ENCODE data around the gene SRP72. TPM values are rescaled to one million over a fixed set of nuclear protein-coding genes. Genes with fewer than 3 reads are reported as not detected.
"Not testable (repeated sequence)": the region's sequence is repeated elsewhere in the genome, so short reads cannot be mapped to it uniquely, and the experiment has no call there.

SRP72 gene
- 51.4 TPM for total RNA-seq

GRCh38 chr4:56467284-56468096 is at the start of gene SRP72:
Gene SRP72, plus strand, starts transcription at chr4:56467617. Its CDS starts 19 bp downstream, at chr4:56467636.
- no peak for FAIRE-seq
- peak; percentile 81 to 90 for DNase-seq (ENCODE audit: low spot score in 2 of 2)

GRCh38 chr4:56424176-56424575 is 43.2 kb upstream of the SRP72 start:
- no peak for FAIRE-seq
- DNase-seq (ENCODE audit: low spot score in 2 of 2) = no peak

- peak in 1 of 2 donors; percentile 22 for DNase-seq (ENCODE audit: low spot score in 2 of 2)
- FAIRE-seq = peak; percentile 37
Observed at GRCh38 chr4:56424697-56425514, 42.5 kb upstream of the SRP72 start.

- FAIRE-seq = no peak
- DNase-seq (ENCODE audit: low spot score in 2 of 2) = no peak
Observed at GRCh38 chr4:56425518-56425917, 41.9 kb upstream of the SRP72 start.

GRCh38 chr4:56426273-56426672 is 41.1 kb upstream of the SRP72 start:
- DNase-seq (ENCODE audit: low spot score in 2 of 2) (no peak), FAIRE-seq (no peak)

GRCh38 chr4:56427179-56427578 is 40.2 kb upstream of the SRP72 start:
- DNase-seq (ENCODE audit: low spot score in 2 of 2) = no peak
- no peak for FAIRE-seq

GRCh38 chr4:56430203-56430602 is 37.2 kb upstream of the SRP72 start:
- DNase-seq (ENCODE audit: low spot score in 2 of 2) (no peak), FAIRE-seq (no peak)

GRCh38 chr4:56433280-56433679 is 34.1 kb upstream of the SRP72 start:
- no peak for FAIRE-seq
- no peak for DNase-seq (ENCODE audit: low spot score in 2 of 2)

- DNase-seq (ENCODE audit: low spot score in 2 of 2) (no peak), FAIRE-seq (no peak)
Observed at GRCh38 chr4:56434599-56435139, 32.7 kb upstream of the SRP72 start.

- DNase-seq (ENCODE audit: low spot score in 2 of 2) (peak; percentile 94 to 96), FAIRE-seq (no peak)
Observed at GRCh38 chr4:56435140-56435926, 32.1 kb upstream of the SRP72 start, which contains the start of gene PPAT. Gene PPAT, minus strand, starts transcription at chr4:56435615. Its CDS starts 138 bp downstream, at chr4:56435477.

- FAIRE-seq (no peak), DNase-seq (ENCODE audit: low spot score in 2 of 2) (no peak)
Observed at GRCh38 chr4:56438766-56439165, 28.7 kb upstream of the SRP72 start.

GRCh38 chr4:56440983-56441382 is 26.4 kb upstream of the SRP72 start:
- FAIRE-seq (no peak), DNase-seq (ENCODE audit: low spot score in 2 of 2) (no peak)

- no peak for FAIRE-seq
- no peak for DNase-seq (ENCODE audit: low spot score in 2 of 2)
Observed at GRCh38 chr4:56444719-56445118, 22.7 kb upstream of the SRP72 start.

- no peak for FAIRE-seq
- DNase-seq (ENCODE audit: low spot score in 2 of 2) = no peak
Observed at GRCh38 chr4:56445699-56446098, 21.7 kb upstream of the SRP72 start.

GRCh38 chr4:56448301-56448700 is 19.1 kb upstream of the SRP72 start:
- FAIRE-seq = no peak
- no peak for DNase-seq (ENCODE audit: low spot score in 2 of 2)

- not testable (repeated sequence) for DNase-seq (ENCODE audit: low spot score in 2 of 2); FAIRE-seq
Observed at GRCh38 chr4:56449475-56449874, 17.9 kb upstream of the SRP72 start.

GRCh38 chr4:56450342-56450741 is 17.1 kb upstream of the SRP72 start:
- no peak for DNase-seq (ENCODE audit: low spot score in 2 of 2)
- FAIRE-seq = no peak

- FAIRE-seq (no peak), DNase-seq (ENCODE audit: low spot score in 2 of 2) (no peak)
Observed at GRCh38 chr4:56460085-56460484, 7.3 kb upstream of the SRP72 start.

GRCh38 chr4:56462157-56462556 is 5.3 kb upstream of the SRP72 start:
- FAIRE-seq (no peak), DNase-seq (ENCODE audit: low spot score in 2 of 2) (no peak)

- FAIRE-seq (no peak), DNase-seq (ENCODE audit: low spot score in 2 of 2) (no peak)
Observed at GRCh38 chr4:56463711-56464110, 3.7 kb upstream of the SRP72 start.
